Neural progenitor cell (in vitro differentiated cells): ENCODE measurements around the gene SLC5A2.

Experiments
- EZH2 ChIP-seq: fragments of 200-600 bp; sonication (generic); IDR thresholded peaks from 2 replicates; pipeline ENCODE4 v1.6.1; 2017; ENCODE audit warnings: antibody characterized with exemption, mild to moderate bottlenecking, moderate library complexity
- TF ChIP-seq, protein P1 (sequence below): fragments of 200-600 bp; sonication (generic); IDR thresholded peaks from 2 replicates; pipeline ENCODE4 v1.5.1; 2017; ENCODE audit warnings: antibody characterized with exemption, mild to moderate bottlenecking

DNA sequence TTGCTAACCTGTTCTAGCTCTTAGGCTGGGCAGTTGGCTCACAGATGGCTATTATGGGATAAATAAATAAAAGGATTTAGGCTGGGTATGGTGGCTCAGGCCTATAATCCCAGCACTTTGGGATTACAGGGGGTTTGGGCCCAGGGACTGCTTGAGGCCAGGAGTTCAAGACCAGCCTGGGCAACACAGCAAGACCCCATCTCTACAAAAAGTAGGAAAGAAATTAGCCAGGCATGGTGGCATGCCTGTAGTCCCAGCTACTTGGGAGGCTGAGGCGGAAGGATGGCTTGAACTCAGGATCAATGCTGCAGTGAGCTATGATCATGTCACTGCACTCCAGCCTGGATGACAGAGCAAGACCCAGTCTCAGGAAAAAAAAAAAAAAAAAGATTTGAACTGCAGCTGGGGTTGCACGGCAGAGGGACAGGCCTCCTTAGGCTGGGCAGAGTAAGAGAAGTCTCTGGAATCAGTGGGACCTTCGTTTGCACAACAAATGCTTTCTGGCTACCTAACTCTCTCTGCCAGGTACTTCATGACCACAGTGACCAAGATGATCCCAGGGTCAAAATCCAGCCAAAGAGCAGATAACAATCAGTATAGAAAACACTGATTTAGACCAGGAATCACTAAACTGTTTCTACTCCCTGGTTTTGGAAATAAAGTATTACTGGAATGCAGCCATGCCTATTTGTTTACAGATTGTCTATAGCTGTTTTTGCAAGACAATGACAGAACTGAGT is 18.5 kb downstream of the SLC5A2 start:
- TF ChIP-seq, protein P1, sequence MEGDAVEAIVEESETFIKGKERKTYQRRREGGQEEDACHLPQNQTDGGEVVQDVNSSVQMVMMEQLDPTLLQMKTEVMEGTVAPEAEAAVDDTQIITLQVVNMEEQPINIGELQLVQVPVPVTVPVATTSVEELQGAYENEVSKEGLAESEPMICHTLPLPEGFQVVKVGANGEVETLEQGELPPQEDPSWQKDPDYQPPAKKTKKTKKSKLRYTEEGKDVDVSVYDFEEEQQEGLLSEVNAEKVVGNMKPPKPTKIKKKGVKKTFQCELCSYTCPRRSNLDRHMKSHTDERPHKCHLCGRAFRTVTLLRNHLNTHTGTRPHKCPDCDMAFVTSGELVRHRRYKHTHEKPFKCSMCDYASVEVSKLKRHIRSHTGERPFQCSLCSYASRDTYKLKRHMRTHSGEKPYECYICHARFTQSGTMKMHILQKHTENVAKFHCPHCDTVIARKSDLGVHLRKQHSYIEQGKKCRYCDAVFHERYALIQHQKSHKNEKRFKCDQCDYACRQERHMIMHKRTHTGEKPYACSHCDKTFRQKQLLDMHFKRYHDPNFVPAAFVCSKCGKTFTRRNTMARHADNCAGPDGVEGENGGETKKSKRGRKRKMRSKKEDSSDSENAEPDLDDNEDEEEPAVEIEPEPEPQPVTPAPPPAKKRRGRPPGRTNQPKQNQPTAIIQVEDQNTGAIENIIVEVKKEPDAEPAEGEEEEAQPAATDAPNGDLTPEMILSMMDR: no peak
- no peak for TF ChIP-seq EZH2
